Endodermal cell (in vitro differentiated cells): ENCODE measurements around the gene ARMH1. TPM values are rescaled to one million over a fixed set of nuclear protein-coding genes. Genes with fewer than 3 reads are reported as not detected.
"Not testable (repeated sequence)": the region's sequence is repeated elsewhere in the genome, so short reads cannot be mapped to it uniquely, and the experiment has no call there.

Experiments used
- DNase-seq: peaks from one replicate; pipeline ENCODE4 v3.0.0-alpha.2; 2017
- H3K27ac ChIP-seq: 2 replicates; pipeline ENCODE4 v1.5.1; 2013; ENCODE audit warnings: mild to moderate bottlenecking, low read depth, low read length, moderate library complexity
- H3K27me3 ChIP-seq: 2 replicates; pipeline ENCODE4 v1.6.1; 2013; ENCODE audit warnings: mild to moderate bottlenecking, low read length, moderate library complexity; ENCODE audit not compliant: insufficient read depth, control insufficient read depth, poor library complexity, severe bottlenecking
- H3K36me3 ChIP-seq: 2 replicates; pipeline ENCODE4 v1.7.0; 2013; ENCODE audit warnings: mild to moderate bottlenecking, low read length, moderate library complexity; ENCODE audit not compliant: control insufficient read depth, insufficient read depth
- H3K4me1 ChIP-seq: one replicate; pipeline ENCODE4 v1.7.0; 2013; ENCODE audit warnings: low read length; ENCODE audit not compliant: control insufficient read depth, insufficient read depth
- H3K4me3 ChIP-seq: 2 replicates; pipeline ENCODE4 v1.5.1; 2013; ENCODE audit warnings: mild to moderate bottlenecking, low read length, moderate library complexity
- H3K9ac ChIP-seq: 2 replicates; pipeline ENCODE4 v1.6.1; 2013; ENCODE audit warnings: mild to moderate bottlenecking, low read length, moderate library complexity; ENCODE audit not compliant: poor library complexity, severe bottlenecking; ENCODE audit errors: extremely low read depth
- H3K9me3 ChIP-seq: 2 replicates; pipeline ENCODE4 v1.6.1; 2013; ENCODE audit warnings: mild to moderate bottlenecking, low read length, moderate library complexity; ENCODE audit not compliant: control insufficient read depth
- H3K27ac Mint-ChIP-seq: 2 replicates; pipeline ENCODE4 v1.8.0; 2020; ENCODE audit warnings: mixed read lengths
- H3K27me3 Mint-ChIP-seq: 2 replicates; pipeline ENCODE4 v1.8.0; 2021; ENCODE audit warnings: mild to moderate bottlenecking, mixed read lengths; ENCODE audit not compliant: insufficient read depth
- H3K36me3 Mint-ChIP-seq: 2 replicates; pipeline ENCODE4 v1.8.0; 2020; ENCODE audit warnings: low read depth, mixed read lengths
- H3K4me1 Mint-ChIP-seq: 2 replicates; pipeline ENCODE4 v1.8.0; 2020; ENCODE audit warnings: mixed read lengths
- H3K4me3 Mint-ChIP-seq: 2 replicates; pipeline ENCODE4 v1.8.0; 2020; ENCODE audit warnings: mild to moderate bottlenecking, moderate library complexity, mixed read lengths
- H3K9me3 Mint-ChIP-seq: 2 replicates; pipeline ENCODE4 v1.8.0; 2020; ENCODE audit warnings: mild to moderate bottlenecking, mixed read lengths
- CTCF ChIP-seq: fragments of 200-600 bp; sonication (generic); conservative IDR thresholded peaks from 2 replicates; pipeline ENCODE4 v1.5.0; 2021; ENCODE audit warnings: antibody characterized with exemption, mild to moderate bottlenecking
- WGBS, 2 experiments: methylation state at CpG; one replicate each; pipeline versions ENCODE4 v1.1.5 to v1.1.7; 2013; ENCODE audit warnings: missing lambda C conversion rate in 2 of 2, mixed read lengths in 1 of 2; ENCODE audit not compliant: insufficient coverage in 1 of 2, insufficient read length in 1 of 2; 5-methylcytosine and 5-hydroxymethylcytosine counted together
- total RNA-seq, 2 donors: library from RNA; stranded (reverse); fragmentation: NEBNext Ultra II Directional in 1 of 2; extraction: Animal tissue kit (Norgen Biotek cat#: 25700) in 1 of 2; gene quantifications; 2 replicates in 1 of 2; 3 replicates in 1 of 2; pipeline ENCODE4 v1.2.1, GENCODE V29; 2021

The ARMH1 gene
- total RNA-seq, 2 donors from 2014 or later = 3.9 to 6.3 TPM

- H3K27me3 ChIP-seq = no peaks in the 10 kb centered on the region
- H3K36me3 Mint-ChIP-seq = no peaks in the 10 kb centered on the region
- no peak overlapping the region for H3K9ac ChIP-seq
- H3K27me3 Mint-ChIP-seq = peaks cover 3% of the 10 kb centered on the region
- no peak overlapping the region for H3K4me3 ChIP-seq
- peaks cover 2% of the 10 kb centered on the region for H3K4me1 ChIP-seq
- H3K9me3 ChIP-seq = no peaks in the 10 kb centered on the region
- no peak overlapping the region for H3K4me3 Mint-ChIP-seq
- no peaks in the 10 kb centered on the region for H3K9me3 Mint-ChIP-seq
- H3K27ac ChIP-seq = no peak overlapping the region
- 95 to 100% methylated on average over 2 of the region's 3 CpGs for WGBS, 2 experiments
- H3K36me3 ChIP-seq = no peaks in the 10 kb centered on the region
- no peak for TF ChIP-seq CTCF
- peaks cover 9% of the 10 kb centered on the region for H3K4me1 Mint-ChIP-seq
- DNase-seq = no peak
- no peak overlapping the region for H3K27ac Mint-ChIP-seq
Observed at GRCh38 chr1:44696101-44696500, 21.6 kb downstream of the ARMH1 start.

- Mint-ChIP-seq H3K36me3 (no peaks in the 10 kb centered on the region), H3K4me3 (no peak overlapping the region), H3K4me1 (peaks cover 11% of the 10 kb centered on the region), H3K27ac (no peak overlapping the region), H3K9me3 (no peaks in the 10 kb centered on the region), H3K27me3 (peaks cover 2% of the 10 kb centered on the region)
- H3K27ac ChIP-seq = no peak overlapping the region
- no peak for DNase-seq
- no peaks in the 10 kb centered on the region for H3K27me3 ChIP-seq
- no peak overlapping the region for H3K9ac ChIP-seq
- H3K9me3 ChIP-seq = no peaks in the 10 kb centered on the region
- TF ChIP-seq CTCF = no peak
- no peak overlapping the region for H3K4me3 ChIP-seq
- no peaks in the 10 kb centered on the region for H3K36me3 ChIP-seq
- 90 to 91% methylated on average over 7 of the region's 7 CpGs for WGBS, 2 experiments
- H3K4me1 ChIP-seq = peaks cover 2% of the 10 kb centered on the region
Observed at GRCh38 chr1:44696789-44697345, 22.4 kb downstream of the ARMH1 start.

GRCh38 chr1:44698138-44698537 is 23.6 kb downstream of the ARMH1 start:
- H3K4me1 Mint-ChIP-seq = peaks cover 11% of the 10 kb centered on the region
- Histone ChIP-seq H3K27ac (no peak overlapping the region), H3K36me3 (no peaks in the 10 kb centered on the region), H3K27me3 (no peaks in the 10 kb centered on the region), H3K9me3 (no peaks in the 10 kb centered on the region), H3K4me3 (no peak overlapping the region), H3K9ac (no peak overlapping the region), H3K4me1 (peaks cover 2% of the 10 kb centered on the region)
- 87 to 98% methylated on average over 3 of the region's 3 CpGs for WGBS, 2 experiments
- H3K36me3 Mint-ChIP-seq = no peaks in the 10 kb centered on the region
- DNase-seq = no peak
- H3K27ac Mint-ChIP-seq = no peak overlapping the region
- peaks cover 2% of the 10 kb centered on the region for H3K27me3 Mint-ChIP-seq
- H3K4me3 Mint-ChIP-seq = no peak overlapping the region
- H3K9me3 Mint-ChIP-seq = no peaks in the 10 kb centered on the region
- TF ChIP-seq CTCF = no peak

- H3K4me3 Mint-ChIP-seq, DNase-seq, H3K36me3 ChIP-seq, H3K9me3 Mint-ChIP-seq, H3K27ac Mint-ChIP-seq, H3K27ac ChIP-seq, H3K4me1 ChIP-seq, H3K9ac ChIP-seq, H3K27me3 ChIP-seq, H3K9me3 ChIP-seq, H3K4me3 ChIP-seq, H3K27me3 Mint-ChIP-seq, H3K36me3 Mint-ChIP-seq: not testable (repeated sequence)
- WGBS, 2 experiments = 93% methylated on average over 9 of the region's 9 CpGs
- peaks cover 11% of the 10 kb centered on the region for H3K4me1 Mint-ChIP-seq
Observed at GRCh38 chr1:44699375-44699774, 24.9 kb downstream of the ARMH1 start.
